GM18907 (cell line): ENCODE data around the gene HRCT1.
"Not testable (repeated sequence)": the region's sequence is repeated elsewhere in the genome, so short reads cannot be mapped to it uniquely, and the experiment has no call there.

Experiments used
- ATAC-seq: cut with Tn5 transposase; IDR thresholded peaks from one replicate; pipeline ENCODE4 v1.9.1; 2021; ENCODE audit warnings: mild to moderate bottlenecking, moderate library complexity; ENCODE audit not compliant: unreplicated experiment

The HRCT1 gene

GRCh38 chr9:35915681-35916294 is 9.8 kb downstream of the HRCT1 start:
- ATAC-seq = no peak

GRCh38 chr9:35917261-35917660 is 11.3 kb downstream of the HRCT1 start:
- no peak for ATAC-seq

GRCh38 chr9:35918780-35919179 is 12.8 kb downstream of the HRCT1 start:
- ATAC-seq = no peak

- ATAC-seq = no peak
Measured at GRCh38 chr9:35919212-35920008, 13.4 kb downstream of the HRCT1 start.

GRCh38 chr9:35920051-35920620 is 14.1 kb downstream of the HRCT1 start:
- no peak for ATAC-seq

GRCh38 chr9:35923598-35923926 is 17.6 kb downstream of the HRCT1 start:
- ATAC-seq = no peak

GRCh38 chr9:35923927-35924763 is 18.1 kb downstream of the HRCT1 start:
- ATAC-seq = no peak

GRCh38 chr9:35928591-35929452 is 22.8 kb downstream of the HRCT1 start:
- ATAC-seq = no peak

- ATAC-seq = no peak
Measured at GRCh38 chr9:35929453-35929718, 23.4 kb downstream of the HRCT1 start.

- ATAC-seq = no peak
Measured at GRCh38 chr9:35930521-35930920, 24.5 kb downstream of the HRCT1 start.

- ATAC-seq = no peak
Measured at GRCh38 chr9:35930989-35931388, 25.0 kb downstream of the HRCT1 start.

GRCh38 chr9:35932735-35933134 is 26.7 kb downstream of the HRCT1 start:
- ATAC-seq = no peak

GRCh38 chr9:35933550-35934067 is 27.6 kb downstream of the HRCT1 start:
- no peak for ATAC-seq

GRCh38 chr9:35934069-35934468 is 28.1 kb downstream of the HRCT1 start:
- not testable (repeated sequence) for ATAC-seq

- no peak for ATAC-seq
Measured at GRCh38 chr9:35935261-35935660, 29.3 kb downstream of the HRCT1 start.

GRCh38 chr9:35935755-35936509 is 29.9 kb downstream of the HRCT1 start:
- no peak for ATAC-seq

GRCh38 chr9:35937227-35937626 is 31.2 kb downstream of the HRCT1 start:
- no peak for ATAC-seq

- ATAC-seq = no peak
Measured at GRCh38 chr9:35938474-35939356, 32.7 kb downstream of the HRCT1 start.
